Panc1 (cell line): ENCODE data around the gene GATC. TPM values are rescaled to one million over a fixed set of nuclear protein-coding genes. Genes with fewer than 3 reads are reported as not detected.

Experiments used
- ATAC-seq: fragments of 200-7000 bp; cut with Tn5 transposase; 2 replicates; pipeline ENCODE4 v1.9.1; 2020; ENCODE audit warnings: mild to moderate bottlenecking, moderate library complexity
- BruUV-seq: library from RNA; stranded (reverse); fragments of 400-500 nt; replicated peaks from 2 replicates; lab custom pipeline; 2021; lab: Mats Ljungman, UMichigan
- CTCF ChIA-PET: fragments of 300-600 bp; sonication (Branson Sonifier 250); formaldehyde crosslinking; loops from one replicate; lab custom pipeline; 2022; ENCODE audit warnings: antibody characterized with exemption; lab: Charles Lee
- POLR2A ChIA-PET: fragments of 300-600 bp; sonication (Branson Sonifier 250); formaldehyde crosslinking; loops from one replicate; lab custom pipeline; 2022; ENCODE audit warnings: antibody characterized with exemption; lab: Charles Lee
- DNase-seq: peaks from one replicate; pipeline ENCODE4 v3.0.0-alpha.2; 2010; ENCODE audit warnings: low read depth, low spot score
- H3K27ac ChIP-seq: 2 replicates; pipeline ENCODE4 v1.5.1; 2011; ENCODE audit warnings: mild to moderate bottlenecking, low read length, inconsistent platforms
- H3K27me3 ChIP-seq: fragments of 200-500 bp; sonication (Bioruptor generic); 2 replicates; pipeline ENCODE4 v1.6.0; 2014; ENCODE audit warnings: low read length, inconsistent platforms; ENCODE audit not compliant: control insufficient read depth, insufficient read depth
- H3K36me3 ChIP-seq: fragments of 200-500 bp; sonication (Bioruptor generic); 2 replicates; pipeline ENCODE4 v1.5.1; 2014; ENCODE audit warnings: inconsistent platforms, mild to moderate bottlenecking, low read length, moderate library complexity; ENCODE audit not compliant: control insufficient read depth, insufficient read depth
- H3K4me1 ChIP-seq: 2 replicates; pipeline ENCODE4 v1.5.1; 2011; ENCODE audit warnings: inconsistent platforms, mild to moderate bottlenecking, low read length, moderate library complexity; ENCODE audit not compliant: control insufficient read depth, insufficient read depth
- H3K4me3 ChIP-seq, 2 experiments: 2 replicates each; pipeline ENCODE4 v1.5.1; 2011 to 2012; ENCODE audit warnings: low read depth in 2 of 2, low read length in 2 of 2, mild to moderate bottlenecking in 2 of 2, inconsistent platforms in 1 of 2, moderate library complexity in 1 of 2
- H3K9me3 ChIP-seq: fragments of 200-500 bp; sonication (Bioruptor generic); 2 replicates; pipeline ENCODE4 v1.5.1; 2014; ENCODE audit warnings: low read depth, mild to moderate bottlenecking, inconsistent platforms, low read length, moderate library complexity; ENCODE audit not compliant: control insufficient read depth, insufficient read depth
- POLR2AphosphoS5 ChIP-seq: IDR thresholded peaks from 2 replicates; pipeline ENCODE4 v1.6.1; 2012; ENCODE audit warnings: mild to moderate bottlenecking, low read depth, low read length, moderate library complexity
- SIN3A ChIP-seq: IDR thresholded peaks from 2 replicates; pipeline ENCODE4 v1.6.1; 2012; ENCODE audit warnings: low read depth, mild to moderate bottlenecking, low read length, moderate library complexity, borderline replicate concordance; ENCODE audit not compliant: insufficient read depth
- TCF7L2 ChIP-seq: IDR thresholded peaks from 2 replicates; pipeline ENCODE4 v1.6.1; 2011; ENCODE audit warnings: mild to moderate bottlenecking, low read depth, low read length, inconsistent platforms
- in situ Hi-C: cut with HindIII; loops from 2 replicates; pipeline ENCODE4 v1.10.0; 2016; ENCODE audit warnings: low sequenced_read_pairs, low pct_unique_long_range_greater_than_20kb
- intact Hi-C: fragments of 100-400 bp; cut with micrococcal nuclease; formaldehyde crosslinking; loops from one replicate; pipeline ENCODE4 v1.10.0; 2022; ENCODE audit not compliant: unreplicated experiment
- total RNA-seq: library from RNA; stranded (reverse); gene quantifications from one replicate; pipeline ENCODE4 v1.2.1, GENCODE V29; 2021; ENCODE audit not compliant: unreplicated experiment
- TF ChIP-seq, protein P1 (sequence below), 2 experiments: IDR thresholded peaks; 2 replicates each; pipeline ENCODE4 v1.6.1; 2011 to 2012; ENCODE audit warnings: low read depth in 2 of 2, control low read depth in 1 of 2, low read length in 1 of 2, mild to moderate bottlenecking in 1 of 2, moderate library complexity in 1 of 2; ENCODE audit not compliant: insufficient read depth in 1 of 2
- TF ChIP-seq, protein P2 (sequence below): fragments of 450-650 bp; IDR thresholded peaks from 2 replicates; pipeline ENCODE4 v1.5.1; 2017; ENCODE audit warnings: mild to moderate bottlenecking

The GATC gene
- total RNA-seq, 1 experiment from 2014 or later: 34.7 TPM

DNA sequence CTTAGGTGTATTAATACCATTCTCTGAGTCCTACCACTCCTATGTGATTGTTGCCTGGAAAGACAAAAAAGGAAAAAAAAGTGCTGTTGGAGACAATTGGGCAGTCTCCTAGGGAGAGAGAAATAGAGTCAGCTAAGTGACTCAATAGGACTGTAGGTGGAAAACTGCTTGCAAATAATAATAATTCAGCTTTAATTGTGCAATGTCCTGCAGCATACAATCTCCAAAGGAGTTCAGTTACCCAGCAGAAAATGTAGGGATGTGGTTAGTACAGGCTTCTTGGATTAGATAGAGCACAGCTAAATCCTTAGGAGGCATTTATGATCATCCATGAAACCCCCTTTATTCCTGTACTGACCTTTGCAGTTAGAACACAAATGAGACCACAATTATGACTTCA is 26.3 kb downstream of the GATC start:
- Histone ChIP-seq H3K36me3 (peaks cover 6% of the 10 kb centered on the region; the same call in 1 of the 2 replicates), H3K4me1 (peaks cover 24% of the 10 kb centered on the region), H3K4me3 (no peak overlapping the region), H3K27me3 (no peaks in the 10 kb centered on the region), H3K9me3 (no peaks in the 10 kb centered on the region), H3K27ac (no peak overlapping the region)
- in situ Hi-C loops: no loop called here
- intact Hi-C loops: no loop called here
- TSS peak; percentile 45 for BruUV-seq
- ATAC-seq (no peak), DNase-seq (no peak)
- POLR2A ChIA-PET: no interaction called here
- CTCF ChIA-PET: no interaction called here
- TF ChIP-seq POLR2AphosphoS5 (no peak), TCF7L2 (no peak), SIN3A (no peak)
- TF ChIP-seq, protein P1, sequence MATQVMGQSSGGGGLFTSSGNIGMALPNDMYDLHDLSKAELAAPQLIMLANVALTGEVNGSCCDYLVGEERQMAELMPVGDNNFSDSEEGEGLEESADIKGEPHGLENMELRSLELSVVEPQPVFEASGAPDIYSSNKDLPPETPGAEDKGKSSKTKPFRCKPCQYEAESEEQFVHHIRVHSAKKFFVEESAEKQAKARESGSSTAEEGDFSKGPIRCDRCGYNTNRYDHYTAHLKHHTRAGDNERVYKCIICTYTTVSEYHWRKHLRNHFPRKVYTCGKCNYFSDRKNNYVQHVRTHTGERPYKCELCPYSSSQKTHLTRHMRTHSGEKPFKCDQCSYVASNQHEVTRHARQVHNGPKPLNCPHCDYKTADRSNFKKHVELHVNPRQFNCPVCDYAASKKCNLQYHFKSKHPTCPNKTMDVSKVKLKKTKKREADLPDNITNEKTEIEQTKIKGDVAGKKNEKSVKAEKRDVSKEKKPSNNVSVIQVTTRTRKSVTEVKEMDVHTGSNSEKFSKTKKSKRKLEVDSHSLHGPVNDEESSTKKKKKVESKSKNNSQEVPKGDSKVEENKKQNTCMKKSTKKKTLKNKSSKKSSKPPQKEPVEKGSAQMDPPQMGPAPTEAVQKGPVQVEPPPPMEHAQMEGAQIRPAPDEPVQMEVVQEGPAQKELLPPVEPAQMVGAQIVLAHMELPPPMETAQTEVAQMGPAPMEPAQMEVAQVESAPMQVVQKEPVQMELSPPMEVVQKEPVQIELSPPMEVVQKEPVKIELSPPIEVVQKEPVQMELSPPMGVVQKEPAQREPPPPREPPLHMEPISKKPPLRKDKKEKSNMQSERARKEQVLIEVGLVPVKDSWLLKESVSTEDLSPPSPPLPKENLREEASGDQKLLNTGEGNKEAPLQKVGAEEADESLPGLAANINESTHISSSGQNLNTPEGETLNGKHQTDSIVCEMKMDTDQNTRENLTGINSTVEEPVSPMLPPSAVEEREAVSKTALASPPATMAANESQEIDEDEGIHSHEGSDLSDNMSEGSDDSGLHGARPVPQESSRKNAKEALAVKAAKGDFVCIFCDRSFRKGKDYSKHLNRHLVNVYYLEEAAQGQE (IDR thresholded peaks at IDR 0.05; ENCODE audit: insufficient read depth in 1 of 2, low read depth in 2 of 2, low read length in 1 of 2): no peak
- TF ChIP-seq, protein P2, sequence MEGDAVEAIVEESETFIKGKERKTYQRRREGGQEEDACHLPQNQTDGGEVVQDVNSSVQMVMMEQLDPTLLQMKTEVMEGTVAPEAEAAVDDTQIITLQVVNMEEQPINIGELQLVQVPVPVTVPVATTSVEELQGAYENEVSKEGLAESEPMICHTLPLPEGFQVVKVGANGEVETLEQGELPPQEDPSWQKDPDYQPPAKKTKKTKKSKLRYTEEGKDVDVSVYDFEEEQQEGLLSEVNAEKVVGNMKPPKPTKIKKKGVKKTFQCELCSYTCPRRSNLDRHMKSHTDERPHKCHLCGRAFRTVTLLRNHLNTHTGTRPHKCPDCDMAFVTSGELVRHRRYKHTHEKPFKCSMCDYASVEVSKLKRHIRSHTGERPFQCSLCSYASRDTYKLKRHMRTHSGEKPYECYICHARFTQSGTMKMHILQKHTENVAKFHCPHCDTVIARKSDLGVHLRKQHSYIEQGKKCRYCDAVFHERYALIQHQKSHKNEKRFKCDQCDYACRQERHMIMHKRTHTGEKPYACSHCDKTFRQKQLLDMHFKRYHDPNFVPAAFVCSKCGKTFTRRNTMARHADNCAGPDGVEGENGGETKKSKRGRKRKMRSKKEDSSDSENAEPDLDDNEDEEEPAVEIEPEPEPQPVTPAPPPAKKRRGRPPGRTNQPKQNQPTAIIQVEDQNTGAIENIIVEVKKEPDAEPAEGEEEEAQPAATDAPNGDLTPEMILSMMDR: no peak

DNA sequence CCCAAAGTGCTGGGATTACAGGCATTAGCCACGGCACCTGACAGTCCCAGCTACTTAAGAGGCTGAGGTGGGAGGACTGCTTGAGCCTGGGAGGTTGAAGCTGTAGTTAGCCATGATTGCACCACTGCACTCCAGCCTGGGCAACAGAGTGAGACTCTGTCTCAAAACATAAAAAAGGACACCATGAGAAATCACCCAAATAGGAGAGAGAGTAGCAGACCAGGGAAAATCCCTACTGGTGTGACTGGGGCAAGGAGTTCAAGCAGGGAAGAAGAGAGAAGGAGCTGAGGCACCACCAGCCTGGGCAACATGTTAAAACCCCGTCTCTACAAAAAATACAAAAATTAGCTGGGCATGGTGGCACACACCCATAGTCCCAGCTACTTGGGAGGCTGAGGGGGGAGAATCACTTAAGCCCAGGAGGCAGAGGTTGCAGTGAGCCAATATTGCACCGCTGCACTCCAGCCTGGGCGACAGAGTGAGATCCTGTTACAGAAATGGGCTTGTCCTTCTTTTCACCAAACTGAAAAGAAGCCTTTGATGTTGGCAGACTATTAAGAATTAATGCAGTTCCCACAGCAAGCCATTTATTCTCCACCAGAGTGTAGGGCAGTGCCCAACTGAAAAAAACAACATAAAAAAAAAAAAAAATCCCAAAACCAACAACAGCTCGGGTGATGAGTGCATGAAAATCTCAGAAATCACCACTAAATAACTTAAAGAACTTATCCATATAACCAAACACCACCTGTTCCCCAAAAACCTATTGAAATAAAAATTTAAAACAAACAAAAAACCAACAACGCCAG is 27.8 kb downstream of the GATC start:
- Histone ChIP-seq H3K4me1 (peaks cover 20% of the 10 kb centered on the region), H3K36me3 (no peaks in the 10 kb centered on the region), H3K27ac (no peak overlapping the region), H3K4me3 (no peak overlapping the region), H3K27me3 (no peaks in the 10 kb centered on the region), H3K9me3 (no peaks in the 10 kb centered on the region)
- ATAC-seq (no peak), DNase-seq (no peak)
- intact Hi-C loops: no loop called here
- ChIA-PET POLR2A (interaction anchor here (0.6 to 1.0 kb wide), 4 partner anchors 10 to 100 kb away, joined by 3 to 8 read pairs (median 3); no protein-coding TSS in a partner anchor), CTCF (interaction anchor here (0.7 kb wide), 1 partner anchor 31 kb away, joined by 3 read pairs; no protein-coding TSS in a partner anchor)
- no TSS peak for BruUV-seq
- in situ Hi-C loops: no loop called here
- TF ChIP-seq, protein P2: no peak
- TF ChIP-seq SIN3A (no peak), POLR2AphosphoS5 (no peak), TCF7L2 (no peak)
- TF ChIP-seq, protein P1 (IDR thresholded peaks at IDR 0.05; ENCODE audit: insufficient read depth in 1 of 2, low read depth in 2 of 2, low read length in 1 of 2): no peak
